Common myeloid progenitor, CD34-positive (primary cell): ENCODE measurements around the gene TEX35.
A peak's percentile ranks its signal among the peaks of the same experiment; 100 is the strongest.

Experiments
- CTCF ChIA-PET: fragments of 350-600 bp; sonication (Branson Sonifier 250); formaldehyde crosslinking; loops from one replicate; lab custom pipeline; 2021; ENCODE audit warnings: antibody characterized with exemption; lab: Charles Lee
- POLR2A ChIA-PET: fragments of 350-600 bp; sonication (Branson Sonifier 250); formaldehyde crosslinking; loops from one replicate; lab custom pipeline; 2021; ENCODE audit warnings: antibody characterized with exemption; lab: Charles Lee
- DNase-seq, 3 donors: peaks; one replicate each; pipeline versions ENCODE4 v3.0.0 to v3.0.0-alpha.2; 2013
- H3K27ac ChIP-seq, 2 experiments: 1 replicate in 1 of 2; 2 replicates in 1 of 2; pipeline ENCODE4 v1.7.0; 2013; ENCODE audit warnings: inconsistent platforms in 2 of 2, low read length in 2 of 2, mild to moderate bottlenecking in 2 of 2, low read depth in 1 of 2, moderate library complexity in 1 of 2; ENCODE audit not compliant: severe bottlenecking in 2 of 2, insufficient read depth in 1 of 2, poor library complexity in 1 of 2
- H3K27me3 ChIP-seq, 5 experiments: replicated peaks in 2 of 5; 1 replicate in 3 of 5; 2 replicates in 2 of 5; pipeline versions ENCODE4 v1.6.1 to v1.7.0; 2013; ENCODE audit warnings: low read length in 4 of 5, mild to moderate bottlenecking in 2 of 5, moderate library complexity in 2 of 5, inconsistent platforms in 1 of 5; ENCODE audit not compliant: insufficient read depth in 5 of 5, control insufficient read depth in 4 of 5
- H3K36me3 ChIP-seq, 4 experiments: 1 replicate in 2 of 4; 2 replicates in 2 of 4; pipeline versions ENCODE4 v1.6.1 to v1.7.0; 2013; ENCODE audit warnings: low read length in 3 of 4, control low read depth in 1 of 4, mild to moderate bottlenecking in 1 of 4; ENCODE audit not compliant: control insufficient read depth in 4 of 4, insufficient read depth in 4 of 4
- H3K4me1 ChIP-seq, 4 experiments: 1 replicate in 3 of 4; 2 replicates in 1 of 4; pipeline versions ENCODE4 v1.6.1 to v1.7.1; 2013; ENCODE audit warnings: low read length in 3 of 4, mild to moderate bottlenecking in 3 of 4, control low read depth in 1 of 4, inconsistent platforms in 1 of 4, moderate library complexity in 1 of 4; ENCODE audit not compliant: control insufficient read depth in 4 of 4, insufficient read depth in 4 of 4; ENCODE audit errors: control extremely low read depth in 1 of 4
- H3K4me3 ChIP-seq, 7 experiments: 1 replicate in 4 of 7; 2 replicates in 3 of 7; pipeline versions ENCODE4 v1.5.1 to v1.7.0; 2013; ENCODE audit warnings: mild to moderate bottlenecking in 7 of 7, low read length in 6 of 7, moderate library complexity in 6 of 7, inconsistent platforms in 2 of 7, low read depth in 2 of 7, control low read depth in 1 of 7; ENCODE audit not compliant: insufficient read depth in 4 of 7, control insufficient read depth in 1 of 7; ENCODE audit errors: extremely low read depth in 1 of 7
- H3K9me3 ChIP-seq, 5 experiments: 1 replicate in 4 of 5; 2 replicates in 1 of 5; pipeline versions ENCODE4 v1.6.1 to v1.7.1; 2013; ENCODE audit warnings: low read length in 4 of 5, mild to moderate bottlenecking in 2 of 5, inconsistent platforms in 1 of 5, low read depth in 1 of 5, moderate library complexity in 1 of 5; ENCODE audit not compliant: control insufficient read depth in 4 of 5, insufficient read depth in 2 of 5; ENCODE audit errors: control extremely low read depth in 1 of 5
- WGBS: methylation state at CpG from one replicate; pipeline ENCODE4 v1.1.5; 2013; ENCODE audit not compliant: insufficient coverage; 5-methylcytosine and 5-hydroxymethylcytosine counted together

The TEX35 gene

GRCh38 chr1:178477373-178477772 lies 35.5 kb upstream of the TEX35 start:
- no peaks in the 10 kb centered on the region for H3K9me3 ChIP-seq
- no peaks in the 10 kb centered on the region for H3K4me1 ChIP-seq
- no peaks in the 10 kb centered on the region for H3K27me3 ChIP-seq
- ChIA-PET POLR2A (no interaction called here), CTCF (interaction anchor here (0.6 to 1.8 kb wide), 2 partner anchors 24 to 651 kb away, joined by 3 to 8 read pairs; no protein-coding TSS in a partner anchor)
- H3K36me3 ChIP-seq: peaks cover 0 to 3% (median 0%) of the 10 kb centered on the region in 4 experiments
- WGBS: 100% methylated on average over 1 of the region's 4 CpGs
- no peak for DNase-seq
- no peak overlapping the region for H3K27ac ChIP-seq
- H3K4me3 ChIP-seq: no peak overlapping the region

GRCh38 chr1:178477841-178478240 lies 35.1 kb upstream of the TEX35 start:
- Histone ChIP-seq H3K27ac (no peak overlapping the region), H3K4me1 (no peaks in the 10 kb centered on the region), H3K27me3 (no peaks in the 10 kb centered on the region), H3K9me3 (no peaks in the 10 kb centered on the region), H3K4me3 (no peak overlapping the region), H3K36me3 (peaks cover 0 to 2% (median 0%) of the 10 kb centered on the region in 4 experiments)
- WGBS: 100% methylated on average over 1 of the region's 1 CpG
- ChIA-PET POLR2A (no interaction called here), CTCF (no interaction called here)
- DNase-seq: no peak

- no peak overlapping the region for H3K27ac ChIP-seq
- no peaks in the 10 kb centered on the region for H3K36me3 ChIP-seq
- H3K27me3 ChIP-seq: no peaks in the 10 kb centered on the region
- peaks cover 0 to 32% (median 18%) of the 10 kb centered on the region in 4 experiments for H3K4me1 ChIP-seq
- DNase-seq: no peak
- POLR2A ChIA-PET: no interaction called here
- CTCF ChIA-PET: interaction anchor here (1.0 kb wide), 1 partner anchor 19 kb away, joined by 4 read pairs; no protein-coding TSS in a partner anchor
- no peaks in the 10 kb centered on the region for H3K9me3 ChIP-seq
- no peak overlapping the region for H3K4me3 ChIP-seq
- 100% methylated on average over 3 of the region's 5 CpGs for WGBS
These were observed 29.5 kb upstream of the TEX35 start for GRCh38 chr1:178483251-178483957.

- POLR2A ChIA-PET: no interaction called here
- WGBS: 38% methylated on average over 1 of the region's 3 CpGs
- CTCF ChIA-PET: interaction anchor here (0.7 to 1.2 kb wide), 2 partner anchors 17 to 19 kb away, joined by 3 to 4 read pairs; no protein-coding TSS in a partner anchor
- no peaks in the 10 kb centered on the region for H3K27me3 ChIP-seq
- H3K4me3 ChIP-seq: no peak overlapping the region
- H3K36me3 ChIP-seq: no peaks in the 10 kb centered on the region
- DNase-seq: peak in 2 of 3 donors; percentile 29 to 42
- H3K4me1 ChIP-seq: peaks cover 0 to 32% (median 18%) of the 10 kb centered on the region in 4 experiments
- H3K9me3 ChIP-seq: no peaks in the 10 kb centered on the region
- H3K27ac ChIP-seq: no peak overlapping the region
These were observed 28.1 kb upstream of the TEX35 start for GRCh38 chr1:178484698-178485225.

GRCh38 chr1:178485541-178485981 lies 27.3 kb upstream of the TEX35 start:
- ChIA-PET CTCF (interaction anchor here (1.2 kb wide), 1 partner anchor 17 kb away, joined by 4 read pairs; no protein-coding TSS in a partner anchor), POLR2A (no interaction called here)
- WGBS: 0% methylated on average over 2 of the region's 3 CpGs

GRCh38 chr1:178486100-178487069 lies 26.5 kb upstream of the TEX35 start:
- ChIA-PET CTCF (interaction anchor here (1.2 kb wide), 1 partner anchor 16 kb away, joined by 4 read pairs; no protein-coding TSS in a partner anchor), POLR2A (no interaction called here)
- peak in 2 of 3 donors; percentile 29 to 32 for DNase-seq
- no peak overlapping the region for H3K27ac ChIP-seq
- H3K27me3 ChIP-seq: no peaks in the 10 kb centered on the region
- H3K4me3 ChIP-seq: peak overlapping the region in 5 of 7 experiments; percentile 9 to 63 (median 54)
- H3K36me3 ChIP-seq: no peaks in the 10 kb centered on the region
- peaks cover 0 to 32% (median 18%) of the 10 kb centered on the region in 4 experiments for H3K4me1 ChIP-seq
- WGBS: 30% methylated on average over 42 of the region's 54 CpGs
- no peaks in the 10 kb centered on the region for H3K9me3 ChIP-seq

More at GRCh38 chr1:178485541-178485981, 27.3 kb upstream of the TEX35 start:
- H3K4me1 ChIP-seq: peaks cover 0 to 32% (median 18%) of the 10 kb centered on the region in 4 experiments
- no peak overlapping the region for H3K4me3 ChIP-seq
- H3K9me3 ChIP-seq: no peaks in the 10 kb centered on the region
- H3K27me3 ChIP-seq: no peaks in the 10 kb centered on the region
- DNase-seq: peak in 2 of 3 donors; percentile 23 to 28
- H3K36me3 ChIP-seq: no peaks in the 10 kb centered on the region
- H3K27ac ChIP-seq: no peak overlapping the region
